Tibial artery (tissue), 4 donors: ENCODE measurements around the gene USP3.

Source experiments
- DNase-seq, 2 donors: peaks; one replicate each; pipeline ENCODE4 v3.0.0-alpha.2; 2019
- H3K27ac ChIP-seq, 2 donors: fragments of 200-600 bp; sonication (generic) in 1 of 2; 1 replicate in 1 of 2; 2 replicates in 1 of 2; pipeline ENCODE4 v1.5.1; 2018 to 2019; ENCODE audit warnings: mild to moderate bottlenecking in 1 of 2
- H3K27me3 ChIP-seq, 2 donors: fragments of 200-600 bp; sonication (generic) in 1 of 2; one replicate each; pipeline versions ENCODE4 v1.5.1 to v1.6.0; 2016 to 2019
- H3K36me3 ChIP-seq, 3 donors: fragments of 200-600 bp; sonication (generic) in 2 of 3; one replicate each; pipeline ENCODE4 v1.5.1; 2016 to 2019; ENCODE audit warnings: mild to moderate bottlenecking in 2 of 3
- H3K4me1 ChIP-seq, 4 donors: fragments of 200-600 bp; sonication (generic) in 2 of 4; 1 replicate in 3 of 4; 2 replicates in 1 of 4; pipeline ENCODE4 v1.5.1; 2016 to 2019
- H3K4me3 ChIP-seq, 2 donors: fragments of 200-600 bp; sonication (generic) in 1 of 2; 1 replicate in 1 of 2; 2 replicates in 1 of 2; pipeline ENCODE4 v1.5.1; 2018 to 2019; ENCODE audit warnings: mild to moderate bottlenecking in 2 of 2
- H3K9me3 ChIP-seq, 3 donors: fragments of 200-600 bp; sonication (generic) in 1 of 3; one replicate each; pipeline ENCODE4 v1.5.1; 2016 to 2019
- intact Hi-C: fragments of 100-400 bp; cut with DNase I; formaldehyde crosslinking; loops from one replicate; pipeline ENCODE4 v1.15.0; 2023; ENCODE audit warnings: low total_unique reads
- TF ChIP-seq, protein P1 (sequence below), 2 experiments: fragments of 200-600 bp in 1 of 2; fragments of 450-650 bp in 1 of 2; IDR thresholded peaks; one replicate each; pipeline ENCODE4 v1.5.1; 2017 to 2019; ENCODE audit warnings: antibody characterized with exemption in 2 of 2, mild to moderate bottlenecking in 1 of 2, moderate library complexity in 1 of 2

Gene USP3

GRCh38 chr15:63588826-63589225 lies 84.4 kb downstream of the USP3 start:
- no peak overlapping the region for H3K27ac ChIP-seq
- TF ChIP-seq, protein P1, sequence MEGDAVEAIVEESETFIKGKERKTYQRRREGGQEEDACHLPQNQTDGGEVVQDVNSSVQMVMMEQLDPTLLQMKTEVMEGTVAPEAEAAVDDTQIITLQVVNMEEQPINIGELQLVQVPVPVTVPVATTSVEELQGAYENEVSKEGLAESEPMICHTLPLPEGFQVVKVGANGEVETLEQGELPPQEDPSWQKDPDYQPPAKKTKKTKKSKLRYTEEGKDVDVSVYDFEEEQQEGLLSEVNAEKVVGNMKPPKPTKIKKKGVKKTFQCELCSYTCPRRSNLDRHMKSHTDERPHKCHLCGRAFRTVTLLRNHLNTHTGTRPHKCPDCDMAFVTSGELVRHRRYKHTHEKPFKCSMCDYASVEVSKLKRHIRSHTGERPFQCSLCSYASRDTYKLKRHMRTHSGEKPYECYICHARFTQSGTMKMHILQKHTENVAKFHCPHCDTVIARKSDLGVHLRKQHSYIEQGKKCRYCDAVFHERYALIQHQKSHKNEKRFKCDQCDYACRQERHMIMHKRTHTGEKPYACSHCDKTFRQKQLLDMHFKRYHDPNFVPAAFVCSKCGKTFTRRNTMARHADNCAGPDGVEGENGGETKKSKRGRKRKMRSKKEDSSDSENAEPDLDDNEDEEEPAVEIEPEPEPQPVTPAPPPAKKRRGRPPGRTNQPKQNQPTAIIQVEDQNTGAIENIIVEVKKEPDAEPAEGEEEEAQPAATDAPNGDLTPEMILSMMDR (IDR thresholded peaks at IDR 0.05): no peak
- peaks cover 44 to 72% (median 60%) of the 10 kb centered on the region in 3 donors for H3K36me3 ChIP-seq
- H3K4me1 ChIP-seq: no peaks in the 10 kb centered on the region
- H3K4me3 ChIP-seq: no peak overlapping the region
- DNase-seq: no peak
- H3K27me3 ChIP-seq: no peaks in the 10 kb centered on the region
- intact Hi-C loops: no loop called here
- H3K9me3 ChIP-seq: no peaks in the 10 kb centered on the region

GRCh38 chr15:63593705-63594671 lies 89.6 kb downstream of the USP3 start:
- peaks cover 20 to 38% (median 29%) of the 10 kb centered on the region in 3 donors for H3K36me3 ChIP-seq

DNA sequence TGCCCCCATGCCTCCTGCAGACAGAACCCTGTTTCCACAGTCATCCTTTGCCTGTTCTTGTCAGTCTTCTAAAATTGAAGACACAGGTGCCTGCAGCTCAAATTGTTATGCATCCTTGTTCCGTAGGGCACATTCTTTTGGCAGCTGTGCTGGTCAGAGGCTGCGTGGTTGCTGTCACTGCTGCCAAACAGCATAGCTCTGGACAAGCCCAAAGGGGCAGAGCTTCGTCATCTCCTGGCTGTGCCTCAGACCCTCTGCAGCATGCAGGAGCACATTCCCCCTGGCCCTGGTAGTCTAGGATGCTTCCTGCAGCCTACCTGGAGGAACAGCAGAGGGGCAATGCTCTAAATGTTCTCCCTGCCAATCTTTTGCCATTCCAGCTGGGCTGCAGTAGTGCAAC lies 90.7 kb downstream of the USP3 start:
- Histone ChIP-seq H3K27ac (peak overlapping the region; percentile 85 to 89), H3K4me3 (no peak overlapping the region), H3K4me1 (peaks cover 0 to 58% (median 47%) of the 10 kb centered on the region in 4 donors), H3K9me3 (no peaks in the 10 kb centered on the region), H3K36me3 (peaks cover 14 to 27% (median 18%) of the 10 kb centered on the region in 3 donors), H3K27me3 (no peaks in the 10 kb centered on the region)
- DNase-seq: no peak
- intact Hi-C loops: loop anchor here (5.0 kb wide), 1 partner anchor 93 kb away; the partner anchor contains the start of gene USP3
- TF ChIP-seq, protein P1 (IDR thresholded peaks at IDR 0.05): no peak

More at GRCh38 chr15:63593705-63594671, 89.6 kb downstream of the USP3 start:
- intact Hi-C loops: no loop called here
- H3K27me3 ChIP-seq: no peaks in the 10 kb centered on the region
- DNase-seq: no peak
- TF ChIP-seq, protein P1 (IDR thresholded peaks at IDR 0.05): no peak
- peak overlapping the region in 1 of 2 donors; percentile 89 for H3K27ac ChIP-seq
- H3K9me3 ChIP-seq: no peaks in the 10 kb centered on the region
- peaks cover 0 to 48% (median 44%) of the 10 kb centered on the region in 4 donors for H3K4me1 ChIP-seq
- no peak overlapping the region for H3K4me3 ChIP-seq

GRCh38 chr15:63595688-63596087 lies 91.3 kb downstream of the USP3 start:
- Histone ChIP-seq H3K4me1 (peaks cover 0 to 61% (median 47%) of the 10 kb centered on the region in 4 donors), H3K27me3 (no peaks in the 10 kb centered on the region), H3K9me3 (no peaks in the 10 kb centered on the region), H3K4me3 (no peak overlapping the region), H3K36me3 (peaks cover 12 to 21% (median 12%) of the 10 kb centered on the region in 3 donors), H3K27ac (peak overlapping the region; percentile 85 to 89)
- TF ChIP-seq, protein P1 (IDR thresholded peaks at IDR 0.05): no peak
- no peak for DNase-seq
- intact Hi-C loops: loop anchor here (5.0 kb wide), 1 partner anchor 93 kb away; the partner anchor contains the start of gene USP3

GRCh38 chr15:63596676-63597037 lies 92.3 kb downstream of the USP3 start:
- H3K27me3 ChIP-seq: no peaks in the 10 kb centered on the region
- peaks cover 0 to 67% (median 50%) of the 10 kb centered on the region in 4 donors for H3K4me1 ChIP-seq
- no peak for DNase-seq
- TF ChIP-seq, protein P1 (IDR thresholded peaks at IDR 0.05): no peak
- H3K4me3 ChIP-seq: peak overlapping the region; percentile 66 to 79
- intact Hi-C loops: loop anchor here (5.0 kb wide), 1 partner anchor 94 kb away; the partner anchor contains the start of gene USP3
- no peaks in the 10 kb centered on the region for H3K9me3 ChIP-seq
- peak overlapping the region; percentile 85 to 89 for H3K27ac ChIP-seq
- H3K36me3 ChIP-seq: peaks cover 2 to 11% (median 3%) of the 10 kb centered on the region in 3 donors
